ENCODE measurements around the gene IQCF2.
"Not testable (repeated sequence)": the region's sequence is repeated elsewhere in the genome, so short reads cannot be mapped to it uniquely, and the experiment has no call there.

The IQCF2 gene

GRCh38 chr3:51879937-51880336 is 18.5 kb downstream of the IQCF2 start:
- no peak for DNase-seq

- DNase-seq = no peak
Observed at GRCh38 chr3:51886447-51886846, 25.0 kb downstream of the IQCF2 start.

- no peak for DNase-seq
Observed at GRCh38 chr3:51887620-51888019, 26.2 kb downstream of the IQCF2 start.

DNA sequence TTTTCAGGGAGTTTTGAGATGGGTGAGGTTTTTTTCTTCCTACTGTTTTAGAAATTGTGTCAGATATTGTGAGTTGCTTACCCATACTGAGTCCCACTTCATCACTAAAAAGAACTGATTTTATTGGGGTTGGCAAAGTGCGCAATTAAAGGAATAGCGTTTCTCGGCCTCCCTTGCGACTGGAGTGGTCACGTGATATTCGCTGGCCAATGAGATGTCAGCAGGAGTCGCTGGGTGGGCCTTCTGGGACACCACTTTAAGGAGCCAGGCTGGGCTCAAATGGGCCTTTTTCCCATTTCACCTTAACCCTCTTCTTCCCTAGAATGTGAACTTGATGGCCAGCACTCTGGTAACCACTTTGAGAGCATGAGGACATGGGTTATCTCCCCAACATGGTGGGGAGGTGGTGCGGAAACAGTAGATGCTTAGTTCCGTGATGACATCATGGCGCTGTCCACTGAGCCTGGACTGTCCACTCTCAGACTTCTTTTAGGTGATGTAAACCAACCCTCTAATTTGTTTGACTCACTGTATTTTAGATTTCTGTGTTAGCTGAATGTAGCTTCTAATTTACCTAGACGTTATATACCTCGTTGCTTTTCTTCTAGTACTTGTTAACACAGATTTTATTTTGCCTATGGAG is 27.2 kb downstream of the IQCF2 start:
- no peak for DNase-seq

DNA sequence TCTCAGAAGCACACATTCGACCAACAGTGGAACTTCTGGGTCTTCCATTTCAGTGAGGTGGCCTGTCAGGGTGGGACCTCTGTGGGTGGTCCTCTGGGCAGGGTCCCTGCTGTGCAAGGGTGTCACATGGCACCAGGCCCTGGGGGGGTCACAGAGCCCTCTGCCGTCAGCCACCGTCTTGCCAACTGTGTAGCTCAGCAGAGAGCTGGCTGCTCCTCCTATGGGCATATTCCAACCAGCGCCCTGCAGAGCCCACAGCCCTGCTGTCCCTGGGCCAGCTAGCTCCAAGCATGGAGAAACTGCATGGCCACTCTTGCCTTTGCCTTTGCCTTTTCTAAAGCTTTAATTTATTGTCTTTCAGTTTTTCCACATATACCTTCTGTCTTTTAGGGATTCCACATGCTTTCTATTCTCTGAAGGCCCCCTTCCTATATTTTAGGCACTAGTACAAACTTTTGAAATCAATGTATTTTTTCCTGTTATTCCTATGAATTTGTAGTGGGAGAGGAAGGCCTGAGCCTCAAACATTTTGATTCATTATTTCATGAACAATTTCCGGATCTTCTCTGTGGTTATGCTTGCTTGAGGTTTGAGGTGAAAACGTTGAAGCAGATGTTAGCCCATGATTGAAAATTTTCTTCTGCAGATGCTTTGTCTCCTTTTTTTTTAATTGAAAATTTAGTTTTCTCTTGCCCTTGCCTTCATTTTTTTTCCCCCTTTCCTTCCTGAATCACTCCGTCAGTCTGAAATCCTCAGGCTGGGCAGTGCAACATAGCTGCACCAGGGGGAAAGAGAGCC is 30.0 kb downstream of the IQCF2 start:
- DNase-seq = no peak

DNA sequence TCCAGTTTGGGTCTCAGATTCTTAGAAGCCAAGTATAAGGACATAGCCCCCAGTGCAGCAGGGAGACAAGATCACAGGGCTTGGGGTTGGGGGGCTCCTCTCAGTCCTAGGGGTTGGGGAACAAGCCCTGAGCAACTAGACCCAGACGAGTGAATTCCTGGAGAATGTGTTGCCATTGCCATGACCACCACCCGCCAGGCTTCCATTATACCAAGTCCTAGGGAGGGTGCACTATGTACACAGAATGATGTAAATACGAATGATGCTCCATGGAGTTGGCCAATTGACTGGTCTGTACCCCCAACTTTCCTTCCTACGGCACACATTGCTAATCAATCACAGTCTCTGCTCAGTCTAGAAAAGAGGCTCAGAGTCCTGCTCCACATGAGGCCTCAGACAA is 33.0 kb downstream of the IQCF2 start:
- DNase-seq = no peak

- no peak for DNase-seq
Observed at GRCh38 chr3:51894939-51895338, 33.5 kb downstream of the IQCF2 start.

GRCh38 chr3:51896607-51897305 is 35.3 kb downstream of the IQCF2 start:
- no peak for DNase-seq

DNA sequence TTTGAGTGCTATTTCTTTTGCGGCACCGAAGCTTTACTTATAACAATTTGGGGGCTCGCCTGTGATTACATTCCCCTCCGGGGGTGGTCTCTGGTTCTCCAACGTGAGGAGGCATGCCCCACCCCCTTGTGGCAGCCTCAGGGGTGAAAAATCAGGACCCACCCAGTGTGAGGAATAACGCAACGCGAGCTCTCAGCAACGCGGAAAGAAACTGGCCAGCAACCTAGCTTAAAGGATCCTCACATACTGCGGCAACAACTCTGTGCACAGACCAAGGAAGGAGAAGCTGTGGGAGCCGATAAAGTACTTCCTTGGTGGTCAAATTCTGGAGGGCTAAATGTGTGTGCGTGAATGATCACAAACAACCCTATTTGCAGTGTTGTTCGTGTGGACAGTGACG is 36.0 kb downstream of the IQCF2 start:
- no peak for DNase-seq

- not testable (repeated sequence) for DNase-seq
Observed at GRCh38 chr3:51900043-51900442, 38.6 kb downstream of the IQCF2 start.

DNA sequence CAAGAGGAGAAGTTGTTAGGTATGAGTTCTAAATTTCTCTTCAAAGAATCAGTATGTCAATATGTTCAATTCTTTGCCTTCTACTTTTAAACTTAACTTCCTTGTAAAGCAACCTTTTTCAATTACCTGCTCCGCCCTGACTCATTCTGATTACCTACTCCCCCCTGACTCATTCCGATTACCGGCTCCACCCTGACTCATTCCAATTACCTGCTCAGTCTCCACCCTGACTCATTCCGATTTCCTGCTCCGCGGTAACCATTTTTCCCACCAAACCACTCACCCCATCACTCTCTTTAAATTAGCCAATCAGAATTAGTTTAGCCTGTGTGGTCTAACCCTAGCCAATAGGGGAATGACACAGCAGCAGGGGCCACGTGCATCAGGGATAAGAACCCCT is 40.9 kb downstream of the IQCF2 start:
- not testable (repeated sequence) for DNase-seq

GRCh38 chr3:51904034-51904823 is 42.8 kb downstream of the IQCF2 start:
- no peak for DNase-seq

- no peak for DNase-seq
Observed at GRCh38 chr3:51908026-51908425, 46.6 kb downstream of the IQCF2 start.
